LNCaP clone FGC (cell line): ENCODE results near the gene LTBP3.
A peak's percentile ranks its signal among the peaks of the same experiment; 100 is the strongest.

Experiments
- DNase-seq: peaks from one replicate; pipeline ENCODE4 v3.0.0-alpha.2; 2011; ENCODE audit warnings: low read depth
- H3K4me3 ChIP-seq: 2 replicates; pipeline ENCODE4 v1.5.1; 2011; ENCODE audit warnings: mild to moderate bottlenecking, low read depth, low read length, control low read depth
- CTCF ChIP-seq: IDR thresholded peaks from 2 replicates; pipeline ENCODE4 v1.5.1; 2012; ENCODE audit warnings: mild to moderate bottlenecking; ENCODE audit not compliant: control insufficient read depth, insufficient read depth; ENCODE audit errors: extremely low read depth

LTBP3 gene

GRCh38 chr11:65556470-65557279 lies 1.5 kb downstream of the LTBP3 start:
- peak overlapping the region; percentile 49 for H3K4me3 ChIP-seq
- no peak for TF ChIP-seq CTCF
- no peak for DNase-seq

- TF ChIP-seq CTCF, result no peak
- no peak for DNase-seq
- H3K4me3 ChIP-seq, result no peak overlapping the region
Observed at GRCh38 chr11:65555693-65556231, 2.4 kb downstream of the LTBP3 start.

- no peak for TF ChIP-seq CTCF
- no peak for DNase-seq
- H3K4me3 ChIP-seq, result no peak overlapping the region
Observed at GRCh38 chr11:65554842-65555430, 3.2 kb downstream of the LTBP3 start.

GRCh38 chr11:65554057-65554818 lies 3.9 kb downstream of the LTBP3 start:
- no peak overlapping the region for H3K4me3 ChIP-seq
- DNase-seq, result no peak
- no peak for TF ChIP-seq CTCF

- H3K4me3 ChIP-seq, result no peak overlapping the region
- no peak for TF ChIP-seq CTCF
- DNase-seq, result no peak
Observed at GRCh38 chr11:65553301-65554001, 4.7 kb downstream of the LTBP3 start.

- H3K4me3 ChIP-seq, result no peak overlapping the region
- TF ChIP-seq CTCF, result no peak
- no peak for DNase-seq
Observed at GRCh38 chr11:65552388-65552951, 5.7 kb downstream of the LTBP3 start.
